AG04449 (cell line): Measurements from ENCODE around the gene TRIO.

ENCODE experiments used
- CTCF ChIA-PET: fragments of 350-600 bp; formaldehyde crosslinking; extraction: SDS; loops from one replicate; lab custom pipeline; 2021; ENCODE audit warnings: antibody characterized with exemption; lab: Yijun Ruan, JAX
- POLR2A ChIA-PET: fragments of 400-600, 350-600 bp; formaldehyde crosslinking; extraction: SDS; loops from one replicate; lab custom pipeline; 2020; ENCODE audit warnings: antibody characterized with exemption, inconsistent platforms; lab: Yijun Ruan, JAX
- DNase-seq: peaks from one replicate; pipeline ENCODE4 v3.0.0-alpha.2; 2010; ENCODE audit warnings: low read depth, low spot score
- H3K4me3 ChIP-seq: 2 replicates; pipeline ENCODE4 v1.5.1; 2011; ENCODE audit warnings: low read depth, mild to moderate bottlenecking, control low read depth, low read length
- CTCF ChIP-seq: IDR thresholded peaks from one replicate; pipeline ENCODE4 v1.5.1; 2011; ENCODE audit warnings: mild to moderate bottlenecking, moderate library complexity, low read length, control low read depth, inconsistent platforms; ENCODE audit not compliant: insufficient read depth; ENCODE audit errors: missing control alignments

TRIO gene

GRCh38 chr5:14452685-14453454 lies 309.7 kb downstream of the TRIO start:
- POLR2A ChIA-PET = no interaction called here
- no peak for DNase-seq
- CTCF ChIA-PET = no interaction called here
- TF ChIP-seq CTCF = no peak
- H3K4me3 ChIP-seq = no peak overlapping the region

GRCh38 chr5:14453481-14453880 lies 310.3 kb downstream of the TRIO start:
- no peak overlapping the region for H3K4me3 ChIP-seq
- ChIA-PET POLR2A (no interaction called here), CTCF (no interaction called here)
- TF ChIP-seq CTCF = no peak
- no peak for DNase-seq

DNA sequence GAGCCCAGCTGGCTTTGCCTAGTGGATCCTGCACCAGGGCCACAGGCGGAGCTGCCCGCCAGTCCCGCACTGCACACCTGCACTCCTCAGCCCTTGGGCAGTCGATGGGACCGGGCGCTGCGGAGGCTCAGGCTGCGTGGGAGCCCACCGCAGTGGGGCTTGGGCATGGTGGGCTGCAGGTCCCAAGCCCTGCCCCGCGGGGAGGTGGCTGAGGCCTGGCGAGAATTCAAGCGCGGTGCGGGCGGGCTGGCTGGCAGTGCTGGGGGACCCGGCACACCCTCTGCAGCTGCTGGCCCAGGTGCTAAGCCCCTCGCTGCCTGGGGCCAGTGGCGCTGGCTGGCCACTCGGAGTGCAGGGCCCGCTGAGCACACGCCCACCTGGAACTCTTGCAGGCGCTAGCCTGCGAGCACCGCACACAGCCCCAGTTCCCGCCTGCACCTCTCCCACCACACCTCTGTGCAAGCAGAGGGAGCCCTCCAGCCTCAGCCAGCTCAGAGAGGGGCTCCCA lies 312.7 kb downstream of the TRIO start:
- no peak overlapping the region for H3K4me3 ChIP-seq
- TF ChIP-seq CTCF = no peak
- ChIA-PET POLR2A (interaction anchor here (0.7 to 0.8 kb wide), 2 partner anchors 11 to 36 kb away, joined by 3 read pairs; no protein-coding TSS in a partner anchor), CTCF (no interaction called here)
- no peak for DNase-seq

- POLR2A ChIA-PET = no interaction called here
- no peak overlapping the region for H3K4me3 ChIP-seq
- TF ChIP-seq CTCF = no peak
- CTCF ChIA-PET = interaction anchor here (1.2 kb wide), 1 partner anchor 57 kb away, joined by 3 read pairs; no protein-coding TSS in a partner anchor
- DNase-seq = no peak
Observed at GRCh38 chr5:14457476-14457875, 314.3 kb downstream of the TRIO start.

- no peak for DNase-seq
- CTCF ChIA-PET = no interaction called here
Observed at GRCh38 chr5:14458414-14458813, 315.3 kb downstream of the TRIO start.

More at GRCh38 chr5:14458414-14458813, 315.3 kb downstream of the TRIO start:
- no peak overlapping the region for H3K4me3 ChIP-seq
- no peak for TF ChIP-seq CTCF
- POLR2A ChIA-PET = no interaction called here
